ENCODE results near the gene TNFSF13B.
"Not testable (repeated sequence)": the region's sequence is repeated elsewhere in the genome, so short reads cannot be mapped to it uniquely, and the experiment has no call there.

TNFSF13B gene

GRCh38 chr13:108269601-108270328 lies at the start of gene TNFSF13B:
TNFSF13B (plus strand) TSS chr13:108269718; CDS start chr13:108269896, 178 bp downstream.
- DNase-seq (ENCODE audit: low read depth): no peak

GRCh38 chr13:108220041-108220440 lies 49.5 kb upstream of the TNFSF13B start:
- no peak for DNase-seq (ENCODE audit: low read depth)

GRCh38 chr13:108223687-108224503 lies 45.6 kb upstream of the TNFSF13B start:
- no peak for DNase-seq (ENCODE audit: low read depth)

GRCh38 chr13:108225440-108225839 lies 44.1 kb upstream of the TNFSF13B start:
- no peak for DNase-seq (ENCODE audit: low read depth)

DNA sequence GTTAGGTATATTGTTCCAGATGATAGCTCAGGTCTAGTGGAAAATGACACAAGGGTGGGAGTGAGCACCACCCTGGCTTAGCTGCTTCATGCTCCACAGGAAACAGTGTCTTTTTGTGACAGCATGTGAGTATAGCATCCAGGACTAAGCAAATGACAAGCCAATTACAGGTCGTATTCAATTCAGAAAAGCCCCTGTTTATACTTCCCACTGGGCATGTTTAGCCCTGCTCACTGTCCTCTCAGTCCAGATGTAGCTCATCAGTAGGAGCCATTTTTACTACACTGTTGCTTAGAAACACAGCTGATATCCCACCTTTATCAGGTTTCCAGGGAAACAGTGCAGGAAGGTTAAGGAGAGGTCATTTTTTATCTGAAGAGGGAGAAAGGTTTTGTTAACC lies 43.3 kb upstream of the TNFSF13B start:
- no peak for DNase-seq (ENCODE audit: low read depth)

GRCh38 chr13:108227651-108228272 lies 41.8 kb upstream of the TNFSF13B start:
- DNase-seq (ENCODE audit: low read depth): no peak

- DNase-seq (ENCODE audit: low read depth): no peak
These were observed 39.1 kb upstream of the TNFSF13B start for GRCh38 chr13:108230377-108230776.

DNA sequence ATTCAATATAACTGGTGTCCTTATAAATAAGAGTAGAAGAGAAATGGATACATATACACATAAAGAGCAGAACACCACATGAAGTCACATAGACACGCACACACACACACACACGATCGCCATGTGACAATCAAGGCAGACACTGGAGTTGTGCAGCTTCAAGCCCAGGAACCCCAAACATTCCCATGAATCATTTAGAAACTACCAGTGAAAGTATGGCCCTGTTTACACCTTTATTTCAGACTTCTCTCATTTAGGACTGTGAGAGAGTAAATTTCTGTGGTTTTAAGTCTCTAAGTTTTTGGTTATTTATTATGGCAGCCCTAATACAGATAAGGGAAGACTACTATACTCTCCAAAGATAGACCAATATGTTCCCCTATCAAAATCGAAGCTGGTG lies 20.4 kb upstream of the TNFSF13B start:
- DNase-seq (ENCODE audit: low read depth): no peak

- no peak for DNase-seq (ENCODE audit: low read depth)
These were observed 12.3 kb upstream of the TNFSF13B start for GRCh38 chr13:108257248-108257647.

DNA sequence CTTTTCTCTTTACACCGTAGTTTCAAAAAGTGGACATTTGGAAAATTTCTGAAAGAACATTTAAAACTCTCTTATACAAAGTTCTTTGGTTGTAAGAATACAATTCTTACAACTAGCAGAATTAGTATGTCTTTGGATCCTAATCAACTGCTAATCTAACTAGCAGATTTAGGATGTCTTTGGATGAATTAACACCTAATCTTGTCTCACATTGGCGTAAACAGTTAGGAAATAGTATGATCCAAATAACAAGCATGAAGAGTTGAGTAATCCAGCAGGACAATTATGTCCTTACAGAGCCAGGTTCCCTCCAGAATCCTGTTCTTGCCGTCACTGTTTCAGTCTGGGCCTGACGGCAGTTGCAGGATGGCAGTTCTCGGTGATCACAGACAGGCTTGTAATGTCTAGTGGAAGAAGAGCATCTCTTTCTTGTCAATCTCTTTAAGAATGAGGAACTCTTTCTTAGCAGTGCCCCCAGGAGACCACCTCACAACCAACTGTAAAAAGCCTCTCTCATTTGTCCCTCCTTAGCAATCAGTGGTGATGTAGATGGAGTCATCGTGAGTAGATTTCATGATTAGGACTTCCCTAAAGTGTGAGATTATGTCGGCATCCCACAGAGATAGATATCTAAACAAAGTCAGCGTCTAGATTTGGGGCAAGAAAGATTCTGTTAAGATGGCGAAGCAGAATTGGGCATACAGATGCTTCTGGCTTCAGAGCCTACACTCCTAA lies 5.7 kb upstream of the TNFSF13B start:
- DNase-seq (ENCODE audit: low read depth): no peak

DNA sequence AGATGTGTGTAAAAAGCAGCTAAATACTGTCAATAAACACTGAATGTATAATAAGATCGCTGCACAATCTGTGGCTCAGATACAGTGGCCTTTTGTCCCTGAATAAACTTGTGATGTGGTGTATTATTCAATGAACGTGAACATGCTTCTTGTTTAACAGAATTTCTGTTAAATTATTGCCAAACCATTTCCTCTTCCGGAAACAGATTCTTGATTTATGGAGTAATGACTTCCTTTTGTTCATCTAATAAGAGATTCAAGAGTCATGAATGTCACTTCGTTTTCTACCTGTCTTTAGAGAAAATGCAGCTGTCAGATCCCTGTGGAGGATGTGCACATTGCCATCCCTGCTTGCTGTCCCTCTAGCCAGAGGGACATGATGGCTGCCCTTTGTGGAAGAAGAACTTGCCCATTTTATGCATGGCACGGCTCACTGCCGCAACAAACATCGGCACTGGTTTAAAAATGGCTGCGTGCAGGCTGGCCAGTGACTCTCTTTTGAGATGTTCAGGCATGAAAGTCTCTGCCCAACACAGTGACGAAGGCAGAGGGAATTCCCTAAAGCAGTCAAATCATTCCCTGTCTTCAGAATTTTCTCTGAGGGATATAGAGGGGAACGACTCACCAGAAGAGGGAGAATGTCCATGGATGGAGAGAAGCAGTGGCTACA lies 3.1 kb upstream of the TNFSF13B start:
- DNase-seq (ENCODE audit: low read depth): no peak

DNA sequence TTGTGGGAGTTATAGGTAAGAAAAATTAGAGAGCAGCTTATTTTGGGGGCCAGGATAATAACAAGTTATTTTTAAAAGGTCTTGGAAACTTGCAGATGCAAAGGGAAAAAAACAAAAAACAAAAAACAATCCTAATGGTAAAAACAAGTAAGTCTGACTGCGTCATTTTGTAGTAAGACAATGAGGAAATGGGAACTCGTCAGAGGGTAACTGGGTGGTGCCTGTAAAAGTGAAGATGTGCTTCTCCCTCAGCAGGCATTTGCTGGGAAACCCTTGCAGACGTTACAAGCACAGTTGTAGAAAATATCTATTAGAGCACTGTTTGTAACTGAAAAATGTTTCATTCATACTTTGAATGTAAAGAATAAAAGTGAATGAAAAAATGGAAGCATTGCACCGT lies 2.2 kb upstream of the TNFSF13B start:
- DNase-seq (ENCODE audit: low read depth): no peak

DNA sequence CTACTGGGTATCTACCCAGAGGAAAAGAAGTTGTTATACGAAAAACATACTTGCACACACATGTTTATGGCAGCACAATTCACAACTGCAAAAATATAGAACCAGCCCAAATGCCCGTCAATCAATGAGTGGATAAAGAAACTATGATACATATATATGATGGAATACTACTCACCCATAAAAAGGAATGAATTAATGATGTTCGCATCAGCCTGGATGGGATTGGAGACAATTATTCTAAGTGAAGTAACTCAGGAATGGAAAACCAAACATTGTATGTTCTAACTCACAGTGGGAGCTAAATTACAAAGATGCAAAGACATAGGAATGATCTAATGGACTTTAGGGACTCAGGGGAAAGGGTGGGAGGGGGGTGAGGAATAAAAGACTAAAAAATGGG lies 1.7 kb upstream of the TNFSF13B start:
- not testable (repeated sequence) for DNase-seq (ENCODE audit: low read depth)

DNA sequence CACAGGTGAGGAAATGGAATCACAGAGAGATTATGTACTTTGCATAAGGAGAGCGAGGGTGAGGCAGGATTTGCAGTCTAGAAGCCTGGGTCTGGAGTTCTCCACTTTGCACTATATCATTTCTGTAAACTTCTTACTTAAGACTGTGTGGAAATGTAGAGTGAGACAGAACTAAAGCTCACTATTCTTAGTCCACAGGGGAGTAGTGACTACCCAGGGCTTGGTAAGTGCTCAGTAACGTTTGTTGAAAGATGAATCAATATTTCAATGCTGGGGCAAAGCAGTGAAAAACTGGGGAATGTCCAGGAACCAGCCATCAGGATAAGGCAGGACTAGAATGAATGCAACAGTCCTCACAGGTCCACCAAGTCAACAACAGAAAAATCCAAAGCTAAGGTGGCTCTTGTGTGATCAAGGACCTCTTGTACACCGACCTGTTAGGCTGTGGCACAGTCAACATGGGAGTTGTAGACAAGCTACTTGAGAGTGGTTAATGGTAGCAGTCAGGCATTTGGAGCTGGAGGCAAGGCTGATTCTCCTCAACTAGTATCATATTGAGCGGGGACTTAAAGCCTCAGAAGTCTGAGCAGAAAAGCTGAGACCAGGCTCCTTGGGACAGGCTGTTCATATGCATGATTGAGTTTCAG lies 929 bp upstream of the TNFSF13B start:
- DNase-seq (ENCODE audit: low read depth): no peak

DNA sequence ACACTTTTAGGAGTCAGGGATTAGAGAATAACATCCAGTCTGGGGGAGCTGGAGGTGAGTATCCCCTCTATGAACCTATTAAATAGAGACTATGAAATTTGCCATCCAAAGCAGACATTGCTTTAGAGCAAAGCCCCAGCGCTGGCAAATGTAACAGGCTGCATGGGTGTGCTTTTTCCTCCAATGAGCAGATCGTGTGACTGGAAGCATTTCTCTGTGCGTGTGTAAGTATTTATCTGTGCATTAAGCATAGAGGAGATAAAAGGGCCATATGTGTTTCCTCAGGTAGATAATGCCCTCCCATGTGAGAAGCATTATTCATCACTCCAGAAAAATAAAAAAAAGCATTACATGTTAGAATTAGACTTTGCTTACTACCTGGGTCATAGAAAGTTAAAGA lies 924 bp downstream of the TNFSF13B start:
- no peak for DNase-seq (ENCODE audit: low read depth)

DNA sequence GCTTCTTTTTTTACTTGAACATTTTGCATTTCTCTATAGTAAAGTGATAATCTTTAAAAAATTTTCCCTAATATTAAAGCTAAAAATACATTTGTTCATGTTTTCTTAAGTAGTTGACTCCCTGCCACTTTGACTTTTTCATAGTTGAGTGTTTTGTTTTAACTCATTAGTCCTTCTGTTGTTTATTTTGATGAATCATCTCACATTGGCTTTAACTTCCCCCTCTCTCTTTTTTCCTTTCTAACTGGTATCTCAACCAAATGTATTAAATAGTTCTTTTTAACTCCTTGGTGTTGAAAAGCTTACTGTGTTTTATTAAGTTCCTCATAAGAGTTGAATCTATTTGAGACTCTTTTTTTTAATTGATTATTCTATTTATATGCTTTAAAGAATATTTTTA lies 2.8 kb downstream of the TNFSF13B start:
- no peak for DNase-seq (ENCODE audit: low read depth)

- DNase-seq (ENCODE audit: low read depth): no peak
These were observed 4.1 kb downstream of the TNFSF13B start for GRCh38 chr13:108273429-108274118.

GRCh38 chr13:108274718-108275117 lies 5.2 kb downstream of the TNFSF13B start:
- no peak for DNase-seq (ENCODE audit: low read depth)

DNA sequence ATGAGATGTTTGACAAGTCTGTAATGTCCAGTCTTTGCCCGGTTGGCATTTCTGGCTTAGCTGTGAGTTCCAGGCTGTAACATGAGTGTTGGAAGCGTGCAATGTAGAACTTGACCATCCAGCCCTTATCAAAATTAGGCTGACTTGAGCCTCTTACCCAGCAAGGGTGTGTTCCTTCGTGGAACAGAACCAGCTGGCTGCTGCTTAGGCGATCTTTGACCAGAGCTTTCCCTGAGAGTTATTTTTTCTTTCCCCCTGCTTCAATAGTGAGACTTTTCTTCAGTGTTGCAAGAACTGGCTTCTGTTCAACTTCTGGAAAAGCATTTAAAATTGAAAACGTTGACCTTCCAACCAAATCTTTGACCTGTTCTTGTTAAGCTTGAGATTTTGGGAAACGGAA lies 6.5 kb downstream of the TNFSF13B start:
- DNase-seq (ENCODE audit: low read depth): no peak

- no peak for DNase-seq (ENCODE audit: low read depth)
These were observed 8.9 kb downstream of the TNFSF13B start for GRCh38 chr13:108278466-108278865.

DNA sequence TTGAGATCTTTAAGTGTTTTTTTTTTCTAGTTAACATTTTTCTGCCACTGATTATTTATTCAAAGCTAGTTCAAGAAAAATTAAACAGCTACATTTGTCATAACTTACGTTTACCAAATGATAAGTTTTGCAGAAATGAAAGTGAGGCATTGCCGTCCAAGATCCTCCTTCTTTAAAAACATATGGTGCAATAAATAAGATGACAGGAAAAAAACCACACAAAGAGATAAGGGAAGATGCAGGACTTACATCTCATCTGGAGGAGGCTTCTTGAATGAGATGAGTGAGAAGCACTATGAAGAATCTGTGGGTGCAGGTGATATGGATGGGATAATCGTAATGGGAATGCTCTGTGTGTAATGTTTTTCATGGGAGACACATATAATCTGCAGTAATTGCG lies 12.4 kb downstream of the TNFSF13B start:
- DNase-seq (ENCODE audit: low read depth): no peak

Measured in HS-5 (cell line).